BJ (cell line): ENCODE measurements around the gene PIPOX. TPM values are rescaled to one million over a fixed set of nuclear protein-coding genes. Genes with fewer than 3 reads are reported as not detected.

Experiments used
- CTCF ChIA-PET: fragments of 350-600 bp; formaldehyde crosslinking; extraction: SDS; loops from one replicate; lab custom pipeline; 2021; ENCODE audit warnings: antibody characterized with exemption, inconsistent platforms; lab: Yijun Ruan, JAX
- POLR2A ChIA-PET: fragments of 300-600 bp; sonication (Branson Sonifier 250); formaldehyde crosslinking; extraction: SDS; loops from one replicate; lab custom pipeline; 2021; ENCODE audit warnings: antibody characterized with exemption; lab: Charles Lee
- DNase-seq: peaks from one replicate; pipeline ENCODE4 v3.0.0-alpha.2; 2011; ENCODE audit warnings: low read depth
- H3K27me3 ChIP-seq: 2 replicates; pipeline ENCODE4 v1.6.0; 2011; ENCODE audit warnings: low read length; ENCODE audit not compliant: control insufficient read depth, insufficient read depth
- H3K36me3 ChIP-seq: 2 replicates; pipeline ENCODE4 v1.5.1; 2011; ENCODE audit warnings: low read length; ENCODE audit not compliant: control insufficient read depth, insufficient read depth
- H3K4me3 ChIP-seq: 2 replicates; pipeline ENCODE4 v1.5.1; 2011; ENCODE audit warnings: low read depth, mild to moderate bottlenecking, control low read depth, low read length
- CTCF ChIP-seq: IDR thresholded peaks from 2 replicates; pipeline ENCODE4 v1.5.1; 2011; ENCODE audit warnings: low read depth, mild to moderate bottlenecking, control low read depth, inconsistent platforms, low read length, moderate library complexity; ENCODE audit not compliant: insufficient read depth
- polyA plus RNA-seq: library from polyadenylated mRNA; depleted of rRNA; stranded (reverse); fragments of >200 nt; gene quantifications from 2 replicates; pipeline ENCODE4 v1.2.3, GENCODE V29; 2011

The PIPOX gene
- polyA plus RNA-seq, 1 experiment = 1.1 TPM

- H3K27me3 ChIP-seq = peaks cover 12% of the 10 kb centered on the region
- no peaks in the 10 kb centered on the region for H3K36me3 ChIP-seq
- CTCF ChIA-PET = interaction anchor here (1.0 to 1.6 kb wide), 4 partner anchors 20 to 67 kb away, joined by 3 to 7 read pairs (median 4); no protein-coding TSS in a partner anchor
- no peak for DNase-seq
- no peak for TF ChIP-seq CTCF
- H3K4me3 ChIP-seq = no peak overlapping the region
- POLR2A ChIA-PET = no interaction called here
Measured at GRCh38 chr17:29048440-29049368, 5.8 kb downstream of the PIPOX start.

- DNase-seq = no peak
- Histone ChIP-seq H3K27me3 (peaks cover 14% of the 10 kb centered on the region), H3K36me3 (no peaks in the 10 kb centered on the region), H3K4me3 (no peak overlapping the region)
- POLR2A ChIA-PET = no interaction called here
- TF ChIP-seq CTCF = no peak
- CTCF ChIA-PET = interaction anchor here (1.5 kb wide), 1 partner anchor 19 kb away, joined by 3 read pairs; no protein-coding TSS in a partner anchor
Measured at GRCh38 chr17:29049541-29050145, 6.7 kb downstream of the PIPOX start.

GRCh38 chr17:29050176-29050575, 7.2 kb downstream of the PIPOX start:
- CTCF ChIA-PET = interaction anchor here (1.5 kb wide), 1 partner anchor 19 kb away, joined by 3 read pairs; no protein-coding TSS in a partner anchor
- Histone ChIP-seq H3K36me3 (no peaks in the 10 kb centered on the region), H3K4me3 (no peak overlapping the region), H3K27me3 (peaks cover 16% of the 10 kb centered on the region)
- no peak for TF ChIP-seq CTCF
- POLR2A ChIA-PET = no interaction called here
- no peak for DNase-seq

- POLR2A ChIA-PET = no interaction called here
- CTCF ChIA-PET = no interaction called here
- no peak for DNase-seq
- Histone ChIP-seq H3K4me3 (no peak overlapping the region), H3K27me3 (peaks cover 19% of the 10 kb centered on the region), H3K36me3 (no peaks in the 10 kb centered on the region)
- no peak for TF ChIP-seq CTCF
Measured at GRCh38 chr17:29051194-29051593, 8.3 kb downstream of the PIPOX start.

- TF ChIP-seq CTCF = no peak
- ChIA-PET POLR2A (no interaction called here), CTCF (no interaction called here)
- no peaks in the 10 kb centered on the region for H3K36me3 ChIP-seq
- peaks cover 18% of the 10 kb centered on the region for H3K27me3 ChIP-seq
- H3K4me3 ChIP-seq = no peak overlapping the region
- DNase-seq = no peak
Measured at GRCh38 chr17:29051731-29052130, 8.8 kb downstream of the PIPOX start.
